ENCODE results near the gene SSR1.

Gene SSR1

DNA sequence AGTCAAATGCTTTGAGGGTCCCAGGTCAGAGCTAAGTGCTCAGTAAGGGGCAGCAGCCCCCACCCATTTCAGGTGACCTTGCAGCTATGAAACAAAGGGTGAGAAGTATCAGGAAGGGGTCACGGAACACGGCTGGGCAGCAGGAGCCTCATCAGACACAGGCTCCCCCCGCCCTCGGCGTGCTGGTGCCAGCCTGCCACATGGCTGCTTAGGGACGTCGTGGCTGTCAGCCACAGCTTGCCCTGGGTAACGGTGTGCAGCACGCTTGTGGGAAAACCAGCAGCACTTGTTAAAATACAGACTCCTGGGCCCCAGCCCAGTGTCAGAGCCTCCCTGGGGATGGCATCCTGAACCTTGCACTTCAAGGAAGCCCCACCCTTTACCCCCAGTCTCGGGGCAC, 39.3 kb downstream of the SSR1 start:
- no peak overlapping the region for H3K4me3 ChIP-seq (replicated peaks in 1 of 2; ENCODE audit: low read depth in 2 of 2, low read length in 2 of 2)
- DNase-seq (ENCODE audit: low read depth in 2 of 2) = no peak
- TF ChIP-seq, protein P1, sequence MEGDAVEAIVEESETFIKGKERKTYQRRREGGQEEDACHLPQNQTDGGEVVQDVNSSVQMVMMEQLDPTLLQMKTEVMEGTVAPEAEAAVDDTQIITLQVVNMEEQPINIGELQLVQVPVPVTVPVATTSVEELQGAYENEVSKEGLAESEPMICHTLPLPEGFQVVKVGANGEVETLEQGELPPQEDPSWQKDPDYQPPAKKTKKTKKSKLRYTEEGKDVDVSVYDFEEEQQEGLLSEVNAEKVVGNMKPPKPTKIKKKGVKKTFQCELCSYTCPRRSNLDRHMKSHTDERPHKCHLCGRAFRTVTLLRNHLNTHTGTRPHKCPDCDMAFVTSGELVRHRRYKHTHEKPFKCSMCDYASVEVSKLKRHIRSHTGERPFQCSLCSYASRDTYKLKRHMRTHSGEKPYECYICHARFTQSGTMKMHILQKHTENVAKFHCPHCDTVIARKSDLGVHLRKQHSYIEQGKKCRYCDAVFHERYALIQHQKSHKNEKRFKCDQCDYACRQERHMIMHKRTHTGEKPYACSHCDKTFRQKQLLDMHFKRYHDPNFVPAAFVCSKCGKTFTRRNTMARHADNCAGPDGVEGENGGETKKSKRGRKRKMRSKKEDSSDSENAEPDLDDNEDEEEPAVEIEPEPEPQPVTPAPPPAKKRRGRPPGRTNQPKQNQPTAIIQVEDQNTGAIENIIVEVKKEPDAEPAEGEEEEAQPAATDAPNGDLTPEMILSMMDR (IDR thresholded peaks at IDR 0.05; ENCODE audit: low read depth, low read length) = no peak

DNA sequence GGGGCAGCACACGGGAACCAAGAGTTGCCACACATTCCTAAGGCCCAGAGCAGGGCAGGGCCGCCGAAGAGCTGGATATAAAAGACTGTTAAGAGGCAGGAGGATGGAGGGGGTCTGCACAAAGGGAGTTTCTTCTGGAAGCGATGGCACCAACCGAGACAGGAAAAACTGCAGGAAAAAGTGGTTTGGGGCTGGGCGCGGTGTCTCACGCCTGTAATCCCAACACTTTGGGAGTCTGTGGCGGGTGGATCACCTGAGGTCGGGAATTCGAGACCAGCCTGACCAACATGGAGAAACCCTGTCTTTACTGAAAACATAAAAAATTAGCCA, 41.8 kb downstream of the SSR1 start:
- H3K4me3 ChIP-seq (replicated peaks in 1 of 2; ENCODE audit: low read depth in 2 of 2, low read length in 2 of 2) = no peak overlapping the region

DNA sequence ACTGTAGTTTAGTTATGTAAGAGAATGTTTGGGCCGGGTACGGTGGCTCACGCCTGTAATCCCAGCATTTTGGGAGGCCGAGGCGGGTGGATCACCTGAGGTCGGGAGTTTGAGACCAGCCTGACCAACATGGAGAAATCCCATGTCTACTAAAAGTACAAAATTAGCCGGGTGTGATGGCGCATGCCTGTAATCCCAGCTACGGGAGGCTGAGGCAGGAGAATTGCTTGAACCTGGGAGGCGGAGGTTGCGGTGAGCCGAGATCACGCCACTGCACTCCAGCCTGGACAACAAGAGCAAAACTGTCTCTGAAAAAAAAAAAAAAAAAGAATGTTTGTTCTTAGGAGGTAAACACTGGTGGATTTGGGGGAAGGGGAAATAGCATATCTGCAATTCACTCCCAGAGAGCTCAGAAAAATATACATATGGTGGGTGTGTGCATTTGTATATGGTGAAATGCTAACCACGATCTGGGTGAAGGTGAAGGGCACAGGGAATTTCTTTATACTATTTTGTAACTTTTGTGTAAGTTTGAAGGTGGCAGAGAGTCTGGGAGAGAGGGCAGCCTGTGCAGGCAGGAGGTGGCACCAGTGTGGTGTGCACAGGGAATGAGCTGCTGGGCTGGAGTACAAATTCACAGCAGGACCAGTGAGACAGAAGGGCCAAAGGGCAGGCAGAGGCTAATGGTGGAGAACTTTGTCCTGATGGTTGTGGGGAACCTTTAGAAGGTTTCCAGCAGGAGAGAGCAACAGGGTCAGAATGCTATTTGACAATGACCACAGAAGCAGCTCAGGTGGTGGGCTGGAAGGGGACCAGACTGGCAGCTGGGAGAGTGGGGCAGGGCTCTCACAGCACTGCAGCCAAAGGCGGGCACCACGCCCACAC, 42.4 kb downstream of the SSR1 start:
- TF ChIP-seq, protein P1 (IDR thresholded peaks at IDR 0.05; ENCODE audit: low read depth, low read length) = no peak
- no peak overlapping the region for H3K4me3 ChIP-seq (replicated peaks in 1 of 2; ENCODE audit: low read depth in 2 of 2, low read length in 2 of 2)
- no peak for DNase-seq (ENCODE audit: low read depth in 2 of 2)

More for the DNA sequence above, 41.8 kb downstream of the SSR1 start:
- TF ChIP-seq, protein P1 (IDR thresholded peaks at IDR 0.05; ENCODE audit: low read depth, low read length) = no peak
- no peak for DNase-seq (ENCODE audit: low read depth in 2 of 2)

DNA sequence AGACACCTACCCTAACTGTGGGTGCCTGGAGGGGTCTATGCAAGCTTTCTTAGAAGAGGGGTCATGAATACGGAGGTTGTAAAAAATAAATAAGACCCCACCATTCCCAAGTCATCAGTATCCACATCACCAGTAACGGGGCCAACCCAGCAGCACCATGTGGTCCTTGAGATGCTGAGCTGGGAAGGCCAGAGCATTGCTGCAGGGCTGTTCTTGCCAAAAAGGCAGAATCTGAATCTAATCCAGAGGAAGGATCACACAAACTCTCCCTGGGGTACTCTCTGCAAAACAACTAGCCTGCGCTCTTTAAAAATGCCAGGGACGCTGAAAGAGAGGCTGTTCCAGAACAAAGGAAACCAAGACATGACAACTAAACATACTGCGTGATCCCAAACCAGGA, 43.2 kb downstream of the SSR1 start:
- no peak for DNase-seq (ENCODE audit: low read depth in 2 of 2)
- no peak overlapping the region for H3K4me3 ChIP-seq (replicated peaks in 1 of 2; ENCODE audit: low read depth in 2 of 2, low read length in 2 of 2)
- TF ChIP-seq, protein P1 (IDR thresholded peaks at IDR 0.05; ENCODE audit: low read depth, low read length) = no peak

DNA sequence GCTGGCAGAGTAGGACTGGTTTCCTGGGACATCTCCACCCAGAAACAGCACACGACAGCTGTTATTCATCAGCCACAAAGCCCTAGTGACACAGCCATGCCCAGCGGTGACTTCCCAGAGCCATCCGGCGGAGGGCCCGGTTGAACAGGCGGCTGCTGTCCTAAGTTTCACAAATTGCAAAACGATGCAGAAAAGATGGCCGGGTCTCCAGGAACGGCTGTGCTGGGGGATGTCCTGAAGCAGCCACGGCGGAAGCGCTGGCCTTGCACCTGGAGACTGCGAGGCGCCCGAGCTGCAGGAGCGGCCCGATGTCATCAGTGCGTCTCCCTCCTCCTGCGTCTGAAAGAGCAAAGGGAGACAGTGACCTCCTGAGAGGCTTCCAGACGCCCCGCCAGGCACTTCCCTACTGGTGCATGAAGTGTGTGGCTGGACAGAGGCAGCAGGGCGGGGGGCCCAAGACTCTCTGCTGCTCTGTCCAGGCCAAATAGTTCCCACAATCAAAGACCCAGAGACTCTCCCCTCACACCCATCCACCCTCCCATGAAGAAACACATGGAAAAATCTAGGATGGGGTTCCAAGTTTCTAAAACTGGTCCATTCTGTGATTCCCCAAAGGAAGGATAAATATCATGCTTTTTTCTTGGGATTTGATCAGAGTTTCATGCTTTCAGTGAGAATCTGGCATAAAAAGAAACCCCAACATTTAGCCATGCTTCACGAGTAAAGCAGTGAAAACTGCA, 44.0 kb downstream of the SSR1 start:
- TF ChIP-seq, protein P1 (IDR thresholded peaks at IDR 0.05; ENCODE audit: low read depth, low read length) = no peak
- no peak for DNase-seq (ENCODE audit: low read depth in 2 of 2)
- H3K4me3 ChIP-seq (replicated peaks in 1 of 2; ENCODE audit: low read depth in 2 of 2, low read length in 2 of 2) = no peak overlapping the region

DNA sequence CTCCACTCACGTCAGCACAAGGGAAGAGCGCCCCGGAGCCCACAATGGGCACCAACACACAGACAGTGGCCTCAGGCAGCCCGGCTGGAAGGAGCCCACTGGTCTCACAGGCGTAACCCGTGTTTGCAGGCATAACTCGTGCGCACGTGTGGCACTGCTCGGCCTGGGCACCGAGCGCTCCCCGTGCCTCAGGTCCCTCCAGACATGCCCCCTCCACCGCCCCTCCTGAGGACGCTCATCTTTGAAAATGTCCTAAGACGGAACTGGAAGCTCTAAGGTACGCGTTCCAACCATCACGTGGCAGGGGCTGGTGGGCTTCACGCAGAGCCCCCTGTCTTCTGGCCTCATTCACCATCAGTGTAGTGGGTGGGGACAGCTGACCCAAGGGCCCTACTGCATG, 44.6 kb downstream of the SSR1 start:
- no peak overlapping the region for H3K4me3 ChIP-seq (replicated peaks in 1 of 2; ENCODE audit: low read depth in 2 of 2, low read length in 2 of 2)
- TF ChIP-seq, protein P1 (IDR thresholded peaks at IDR 0.05; ENCODE audit: low read depth, low read length) = no peak
- no peak for DNase-seq (ENCODE audit: low read depth in 2 of 2)
